Endothelial cell of umbilical vein (primary cell): Measurements from ENCODE around the gene SST. TPM values are rescaled to one million over a fixed set of nuclear protein-coding genes. Genes with fewer than 3 reads are reported as not detected.

Source experiments
- BruUV-seq: library from RNA; stranded (reverse); fragments of 400-500 nt; replicated peaks from 2 replicates; lab custom pipeline; 2021; lab: Mats Ljungman, UMichigan
- CTCF ChIA-PET: fragments of 300-600, 350-600 bp; sonication (Branson Sonifier 250); formaldehyde crosslinking; loops from one replicate; lab custom pipeline; 2021; ENCODE audit warnings: antibody characterized with exemption, inconsistent platforms; lab: Charles Lee
- POLR2A ChIA-PET: fragments of 300-600, 350-600 bp; sonication (Branson Sonifier 250); formaldehyde crosslinking; loops from one replicate; lab custom pipeline; 2021; ENCODE audit warnings: antibody characterized with exemption, inconsistent platforms; lab: Charles Lee
- DNase-seq: peaks from one replicate; pipeline ENCODE4 v3.0.0-alpha.2; 2011; ENCODE audit warnings: low read depth, low spot score
- FAIRE-seq: peaks from 2 replicates; lab custom pipeline; 2011; peaks lifted over from hg19 to GRCh38; lab: Jason Lieb, UNC
- H2AFZ ChIP-seq: 2 replicates; pipeline ENCODE4 v1.6.0; 2012; ENCODE audit warnings: low read depth, low read length, control low read depth, inconsistent platforms
- H3K27ac ChIP-seq: 2 replicates; pipeline ENCODE4 v1.5.1; 2011; ENCODE audit warnings: low read depth, mild to moderate bottlenecking, control low read depth, low read length, moderate library complexity; ENCODE audit not compliant: insufficient read depth
- H3K27me3 ChIP-seq, 2 experiments: 2 replicates each; pipeline versions ENCODE4 v1.6.0 to v1.6.1; 2011; ENCODE audit warnings: low read length in 2 of 2, mixed read lengths in 1 of 2; ENCODE audit not compliant: control insufficient read depth in 2 of 2, insufficient read depth in 2 of 2
- H3K36me3 ChIP-seq, 2 experiments: 2 replicates in 1 of 2; 3 replicates in 1 of 2; pipeline ENCODE4 v1.5.1; 2011; ENCODE audit warnings: low read length in 2 of 2, mild to moderate bottlenecking in 1 of 2, moderate library complexity in 1 of 2; ENCODE audit not compliant: control insufficient read depth in 2 of 2, insufficient read depth in 2 of 2; ENCODE audit errors: extremely low read depth in 1 of 2
- H3K4me1 ChIP-seq: 3 replicates; pipeline ENCODE4 v1.5.1; 2011; ENCODE audit warnings: mild to moderate bottlenecking, low read length; ENCODE audit not compliant: control insufficient read depth, insufficient read depth; ENCODE audit errors: extremely low read depth
- H3K4me2 ChIP-seq: 2 replicates; pipeline ENCODE4 v1.6.1; 2011; ENCODE audit warnings: low read length, control low read depth, mixed read lengths; ENCODE audit not compliant: insufficient read depth
- H3K4me3 ChIP-seq, 3 experiments: fragments of 200-600 bp in 1 of 3; sonication (generic), shearing (Covaris generic) in 1 of 3; replicated peaks in 1 of 3; 2 replicates each; pipeline ENCODE4 v1.5.1; 2011 to 2016; ENCODE audit warnings: control low read depth in 3 of 3, low read length in 3 of 3, mild to moderate bottlenecking in 2 of 3, inconsistent platforms in 1 of 3, low read depth in 1 of 3, moderate library complexity in 1 of 3; ENCODE audit not compliant: insufficient read depth in 1 of 3
- H3K79me2 ChIP-seq: 2 replicates; pipeline ENCODE4 v1.6.0; 2012; ENCODE audit warnings: low read length, inconsistent platforms; ENCODE audit not compliant: control insufficient read depth, insufficient read depth
- H3K9ac ChIP-seq: replicated peaks from 2 replicates; pipeline ENCODE3; 2011; ENCODE audit warnings: low read length, control low read depth; ENCODE audit not compliant: insufficient read depth; ENCODE audit errors: extremely low read depth
- H3K9me1 ChIP-seq: replicated peaks from 3 replicates; pipeline ENCODE4 v1.6.0; 2011; ENCODE audit warnings: mild to moderate bottlenecking, low read length; ENCODE audit not compliant: control insufficient read depth, insufficient read depth; ENCODE audit errors: extremely low read depth
- H3K9me3 ChIP-seq: replicated peaks from 2 replicates; pipeline ENCODE4 v1.5.1; 2012; ENCODE audit warnings: low read length, inconsistent platforms; ENCODE audit not compliant: control insufficient read depth, insufficient read depth
- H4K20me1 ChIP-seq: replicated peaks from 2 replicates; pipeline ENCODE3; 2011; ENCODE audit warnings: mild to moderate bottlenecking, low read length; ENCODE audit not compliant: control insufficient read depth, insufficient read depth; ENCODE audit errors: extremely low read depth
- CTCF ChIP-seq, 2 donors: IDR thresholded peaks; 1 replicate in 1 of 2; 2 replicates in 1 of 2; pipeline ENCODE4 v1.5.1; 2011; ENCODE audit warnings: low read length in 2 of 2, mild to moderate bottlenecking in 2 of 2, moderate library complexity in 2 of 2, control low read depth in 1 of 2, inconsistent platforms in 1 of 2, low read depth in 1 of 2; ENCODE audit not compliant: insufficient read depth in 1 of 2; ENCODE audit errors: extremely low read depth in 1 of 2
- FOS ChIP-seq: IDR thresholded peaks from 2 replicates; pipeline ENCODE4 v1.6.1; 2011; ENCODE audit warnings: mild to moderate bottlenecking, low read length, moderate library complexity, borderline replicate concordance; ENCODE audit not compliant: insufficient read depth
- dilution Hi-C: fragments of 300-500 bp; cut with MboI; formaldehyde crosslinking; loops from one replicate; pipeline ENCODE4 v1.15.0; 2019; ENCODE audit warnings: low sequenced_read_pairs; ENCODE audit not compliant: extremely low pct_ligation_motif_present
- intact Hi-C: fragments of 100-400 bp; cut with micrococcal nuclease; formaldehyde crosslinking; loops from one replicate; pipeline ENCODE4 v1.10.0; 2022
- polyA plus RNA-seq, 4 experiments: library from polyadenylated mRNA; depleted of rRNA in 3 of 4; stranded (reverse) in 3 of 4; unstranded in 1 of 4; fragments of >200 nt; gene quantifications; 2 replicates each; pipeline versions ENCODE4 v1.2.1 to v1.2.3, GENCODE V29; 2011 to 2012; ENCODE audit warnings: missing spikeins in 1 of 4
- total RNA-seq: library from RNA; stranded (reverse); gene quantifications from 2 replicates; pipeline ENCODE4 v1.2.3, GENCODE V29; 2021

Gene SST
- total and polyA plus RNA-seq, 2 donors (not counting 3 experiments of a cell fraction or from before 2014, with no cell fraction given), result not detected

GRCh38 chr3:187679638-187680396, 9.6 kb upstream of the SST start:
- H3K9ac ChIP-seq, result no peak overlapping the region
- H3K4me3 ChIP-seq, result no peak overlapping the region
- H3K27me3 ChIP-seq, result peaks cover 0 to 2% of the 10 kb centered on the region in 2 experiments
- intact Hi-C loops (loop anchor here (1.0 kb wide), 5 partner anchors 34 to 567 kb away; no protein-coding TSS in a partner anchor), dilution Hi-C loops (loop anchor here (25.0 kb wide), 1 partner anchor 368 kb away; no protein-coding TSS in a partner anchor)
- no TSS peak for BruUV-seq
- no peaks in the 10 kb centered on the region for H3K4me1 ChIP-seq
- no peaks in the 10 kb centered on the region for H3K36me3 ChIP-seq
- no peaks in the 10 kb centered on the region for H3K79me2 ChIP-seq
- no peak overlapping the region for H3K4me2 ChIP-seq
- H3K9me1 ChIP-seq, result no peaks in the 10 kb centered on the region
- POLR2A ChIA-PET, result interaction anchor here (0.6 kb wide), 2 partner anchors 9 to 362 kb away, joined by 3 read pairs; no protein-coding TSS in a partner anchor
- CTCF ChIA-PET, result interaction anchor here (0.7 to 8.1 kb wide), 76 partner anchors 9 to 1696 kb away, joined by 3 to 486 read pairs (median 4); partner anchors contain the start of genes RPL39L, RTP2 and SST
- DNase-seq, result peak; percentile 58
- peak; percentile 76 for FAIRE-seq
- no peaks in the 10 kb centered on the region for H4K20me1 ChIP-seq
- no peaks in the 10 kb centered on the region for H3K9me3 ChIP-seq
- peak; percentile 83 to 89 for TF ChIP-seq CTCF (IDR thresholded peaks at IDR 0.05; ENCODE audit: extremely low read depth in 1 of 2, insufficient read depth in 1 of 2, low read depth in 1 of 2, low read length in 2 of 2)
- TF ChIP-seq FOS, result no peak
- no peak overlapping the region for H3K27ac ChIP-seq
- H2AFZ ChIP-seq, result no peak overlapping the region
